Ishikawa (cell line): ENCODE data around the gene QPCT.

Experiments used
- CEBPB ChIP-seq: IDR thresholded peaks from 2 replicates; pipeline ENCODE4 v1.6.1; 2012
- CREB1 ChIP-seq: IDR thresholded peaks from 2 replicates; pipeline ENCODE4 v1.6.1; 2012; ENCODE audit warnings: low read depth
- EGR1 ChIP-seq: IDR thresholded peaks from 2 replicates; pipeline ENCODE4 v1.6.1; 2012
- EP300 ChIP-seq: IDR thresholded peaks from 2 replicates; pipeline ENCODE4 v1.6.1; 2012; ENCODE audit warnings: borderline replicate concordance
- FOXM1 ChIP-seq: IDR thresholded peaks from 2 replicates; pipeline ENCODE4 v1.6.1; 2012; ENCODE audit warnings: low read depth, borderline replicate concordance
- NFIC ChIP-seq: IDR thresholded peaks from 2 replicates; pipeline ENCODE4 v1.6.1; 2012
- TAF1 ChIP-seq: IDR thresholded peaks from 2 replicates; pipeline ENCODE4 v1.6.1; 2012; ENCODE audit warnings: low read depth, mild to moderate bottlenecking
- TCF12 ChIP-seq: IDR thresholded peaks from 2 replicates; pipeline ENCODE4 v1.6.1; 2012; ENCODE audit warnings: low read depth
- TEAD4 ChIP-seq: IDR thresholded peaks from 2 replicates; pipeline ENCODE4 v1.6.1; 2012
- YY1 ChIP-seq: IDR thresholded peaks from 2 replicates; pipeline ENCODE4 v1.6.1; 2012; ENCODE audit warnings: low read depth
- ZBTB7A ChIP-seq: IDR thresholded peaks from 2 replicates; pipeline ENCODE4 v1.6.1; 2012; ENCODE audit warnings: low read depth
- TF ChIP-seq, protein P1 (sequence below): IDR thresholded peaks from 2 replicates; pipeline ENCODE4 v1.6.1; 2012
- TF ChIP-seq, protein P2 (sequence below): IDR thresholded peaks from 2 replicates; pipeline ENCODE4 v1.6.1; 2012
- TF ChIP-seq, protein P3 (sequence below): IDR thresholded peaks from 2 replicates; pipeline ENCODE4 v1.6.1; 2012; ENCODE audit warnings: low read depth, mild to moderate bottlenecking

DNA sequence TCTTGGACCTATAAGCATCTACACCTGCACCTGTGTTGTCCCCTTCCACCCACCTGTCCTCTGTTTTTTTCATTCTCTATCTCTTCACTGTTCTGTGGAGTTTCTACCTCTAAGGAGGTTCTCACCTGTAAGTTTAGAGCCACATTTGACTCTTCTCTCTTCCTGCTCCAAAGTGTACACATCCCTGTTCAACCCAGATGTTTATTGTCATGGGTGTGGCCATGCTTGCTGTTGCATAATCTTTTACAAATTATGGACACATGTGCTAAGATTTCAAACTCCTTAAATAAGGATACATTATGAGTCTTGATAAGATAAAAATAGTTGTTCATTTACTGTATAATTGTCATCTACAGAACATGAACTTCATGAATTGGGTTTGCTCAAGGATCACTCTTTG is 27.6 kb downstream of the QPCT start:
- TF ChIP-seq, protein P1, sequence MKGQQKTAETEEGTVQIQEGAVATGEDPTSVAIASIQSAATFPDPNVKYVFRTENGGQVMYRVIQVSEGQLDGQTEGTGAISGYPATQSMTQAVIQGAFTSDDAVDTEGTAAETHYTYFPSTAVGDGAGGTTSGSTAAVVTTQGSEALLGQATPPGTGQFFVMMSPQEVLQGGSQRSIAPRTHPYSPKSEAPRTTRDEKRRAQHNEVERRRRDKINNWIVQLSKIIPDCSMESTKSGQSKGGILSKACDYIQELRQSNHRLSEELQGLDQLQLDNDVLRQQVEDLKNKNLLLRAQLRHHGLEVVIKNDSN = no peak
- TF ChIP-seq, protein P2, sequence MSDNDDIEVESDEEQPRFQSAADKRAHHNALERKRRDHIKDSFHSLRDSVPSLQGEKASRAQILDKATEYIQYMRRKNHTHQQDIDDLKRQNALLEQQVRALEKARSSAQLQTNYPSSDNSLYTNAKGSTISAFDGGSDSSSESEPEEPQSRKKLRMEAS = no peak
- TF ChIP-seq EP300 = no peak
- TF ChIP-seq, protein P3, sequence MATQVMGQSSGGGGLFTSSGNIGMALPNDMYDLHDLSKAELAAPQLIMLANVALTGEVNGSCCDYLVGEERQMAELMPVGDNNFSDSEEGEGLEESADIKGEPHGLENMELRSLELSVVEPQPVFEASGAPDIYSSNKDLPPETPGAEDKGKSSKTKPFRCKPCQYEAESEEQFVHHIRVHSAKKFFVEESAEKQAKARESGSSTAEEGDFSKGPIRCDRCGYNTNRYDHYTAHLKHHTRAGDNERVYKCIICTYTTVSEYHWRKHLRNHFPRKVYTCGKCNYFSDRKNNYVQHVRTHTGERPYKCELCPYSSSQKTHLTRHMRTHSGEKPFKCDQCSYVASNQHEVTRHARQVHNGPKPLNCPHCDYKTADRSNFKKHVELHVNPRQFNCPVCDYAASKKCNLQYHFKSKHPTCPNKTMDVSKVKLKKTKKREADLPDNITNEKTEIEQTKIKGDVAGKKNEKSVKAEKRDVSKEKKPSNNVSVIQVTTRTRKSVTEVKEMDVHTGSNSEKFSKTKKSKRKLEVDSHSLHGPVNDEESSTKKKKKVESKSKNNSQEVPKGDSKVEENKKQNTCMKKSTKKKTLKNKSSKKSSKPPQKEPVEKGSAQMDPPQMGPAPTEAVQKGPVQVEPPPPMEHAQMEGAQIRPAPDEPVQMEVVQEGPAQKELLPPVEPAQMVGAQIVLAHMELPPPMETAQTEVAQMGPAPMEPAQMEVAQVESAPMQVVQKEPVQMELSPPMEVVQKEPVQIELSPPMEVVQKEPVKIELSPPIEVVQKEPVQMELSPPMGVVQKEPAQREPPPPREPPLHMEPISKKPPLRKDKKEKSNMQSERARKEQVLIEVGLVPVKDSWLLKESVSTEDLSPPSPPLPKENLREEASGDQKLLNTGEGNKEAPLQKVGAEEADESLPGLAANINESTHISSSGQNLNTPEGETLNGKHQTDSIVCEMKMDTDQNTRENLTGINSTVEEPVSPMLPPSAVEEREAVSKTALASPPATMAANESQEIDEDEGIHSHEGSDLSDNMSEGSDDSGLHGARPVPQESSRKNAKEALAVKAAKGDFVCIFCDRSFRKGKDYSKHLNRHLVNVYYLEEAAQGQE = no peak
- TF ChIP-seq TAF1 = no peak
- TF ChIP-seq EGR1 = no peak
- no peak for TF ChIP-seq TCF12
- TF ChIP-seq CEBPB = no peak
- no peak for TF ChIP-seq TEAD4
- no peak for TF ChIP-seq NFIC
- no peak for TF ChIP-seq FOXM1
- no peak for TF ChIP-seq YY1
- no peak for TF ChIP-seq CREB1
- TF ChIP-seq ZBTB7A = no peak
